IPS DF 19.7 (cell line): ENCODE results near the gene CPNE8.

ENCODE experiments used
- DNase-seq: peaks from one replicate; pipeline ENCODE4 v3.0.0-alpha.2; 2013; ENCODE audit warnings: low read depth, low spot score

The CPNE8 gene

DNA sequence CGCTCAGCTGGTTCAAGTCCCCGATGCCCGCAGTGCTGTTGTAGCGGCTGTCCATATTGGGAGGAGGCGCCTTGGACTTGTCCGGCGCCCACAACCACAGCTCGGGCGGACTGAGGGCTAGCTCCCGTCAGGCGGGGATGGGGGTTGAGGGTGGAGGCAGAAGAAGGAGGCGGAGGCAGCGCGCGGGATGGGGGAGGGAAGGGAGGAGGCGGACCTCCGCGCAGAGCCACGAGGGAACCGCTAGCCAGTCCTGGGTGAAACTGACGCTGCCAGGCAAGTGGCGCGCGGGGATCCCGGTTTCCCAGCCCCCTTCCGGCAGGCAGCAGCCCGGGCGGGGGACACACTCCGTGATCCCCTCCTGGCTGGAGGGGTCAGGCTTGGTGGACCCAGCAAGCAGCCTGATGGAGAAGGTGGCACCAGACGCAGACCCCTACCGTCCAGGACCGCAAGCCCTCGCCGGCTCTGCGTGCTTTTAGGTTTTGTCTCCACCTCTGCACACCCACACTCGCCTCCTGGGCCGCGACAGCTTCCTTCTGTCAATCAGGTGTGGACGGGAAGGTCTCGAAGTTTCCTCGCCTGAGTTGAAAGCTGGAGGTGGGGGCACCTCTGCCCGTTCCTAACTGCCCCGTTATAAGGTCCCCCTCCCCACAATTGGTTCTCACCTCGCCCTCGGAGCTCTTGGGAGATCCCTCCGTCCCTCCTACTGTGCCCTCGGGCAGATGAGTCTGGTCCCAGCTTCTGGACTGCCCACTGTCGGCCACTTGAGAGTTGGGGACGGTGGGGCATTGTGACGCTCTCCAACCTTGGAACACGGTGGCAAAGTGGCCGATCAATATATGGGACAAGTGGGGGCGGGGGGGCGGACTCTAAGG, at the start of gene CPNE8:
CPNE8 (minus strand) TSS at position 112 of the 872 bp plus-strand sequence; CDS start at position 55, 57 bp downstream.
- DNase-seq, result no peak

DNA sequence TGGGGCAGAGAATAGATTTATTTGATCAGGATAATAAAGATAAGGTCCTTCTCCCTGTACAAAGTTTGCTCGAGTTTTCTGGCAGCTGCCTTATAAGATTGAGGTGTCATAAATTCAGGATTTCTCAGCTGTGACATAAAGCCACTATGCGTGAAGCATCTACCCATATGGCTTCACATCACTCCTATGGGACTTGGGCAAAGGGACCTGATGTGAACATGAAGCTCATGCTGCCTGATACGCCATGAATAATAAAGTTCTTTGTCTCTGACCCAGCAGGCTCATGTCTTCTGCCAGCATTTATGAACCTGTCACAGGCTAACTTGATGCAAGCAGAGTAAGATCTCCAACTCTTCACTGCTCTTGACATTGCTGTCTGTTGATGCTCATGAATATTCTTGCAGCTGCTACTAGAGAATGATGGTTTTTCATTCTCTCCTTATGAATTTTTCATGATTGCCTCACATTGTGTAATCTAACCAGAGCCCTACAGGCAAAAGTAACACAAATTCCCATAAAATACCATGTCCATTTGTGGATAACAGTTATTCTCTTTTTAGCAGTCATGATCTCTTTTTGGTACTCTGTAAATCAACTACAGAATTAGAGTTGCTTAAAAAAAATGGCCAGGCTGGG, 49.0 kb upstream of the CPNE8 start:
- DNase-seq, result no peak

DNA sequence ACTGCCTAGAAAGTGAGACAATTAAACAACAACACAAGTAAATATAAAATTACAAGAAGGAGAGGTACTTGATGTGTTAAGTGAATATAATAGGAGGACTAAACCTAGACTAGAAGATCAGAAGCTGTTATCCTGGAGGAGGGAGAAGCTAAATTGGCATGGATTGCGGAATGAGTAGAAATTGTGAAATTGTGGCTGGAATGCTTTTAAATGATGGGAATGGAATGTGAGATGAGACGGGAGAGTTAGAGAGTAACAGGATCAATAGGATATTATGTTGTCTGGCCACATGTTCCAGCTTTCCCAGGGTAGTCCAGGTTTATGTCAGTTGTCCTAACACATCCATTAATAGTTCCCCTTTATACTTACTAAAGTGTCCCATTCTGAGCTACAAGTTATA, 44.0 kb upstream of the CPNE8 start:
- DNase-seq, result no peak

DNA sequence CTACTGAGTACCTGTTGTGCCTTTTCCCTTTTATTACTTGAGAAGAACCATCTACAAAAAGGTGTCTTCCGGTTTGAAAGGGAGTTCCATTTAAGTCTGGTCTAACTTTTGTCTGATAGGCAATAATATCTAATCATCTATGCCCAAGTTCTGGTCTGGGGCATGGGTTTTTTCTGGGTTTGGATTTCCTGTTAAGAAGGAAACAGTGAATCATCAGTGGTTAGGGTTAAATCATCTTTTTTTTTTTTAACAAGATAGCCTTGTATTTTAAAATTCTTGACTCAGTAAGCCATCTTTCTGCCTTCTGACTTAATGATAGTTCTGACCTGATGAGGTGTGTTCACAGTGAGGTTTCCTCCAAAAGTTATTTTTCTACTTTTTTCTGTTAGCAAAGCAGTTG, 29.3 kb upstream of the CPNE8 start:
- no peak for DNase-seq

DNA sequence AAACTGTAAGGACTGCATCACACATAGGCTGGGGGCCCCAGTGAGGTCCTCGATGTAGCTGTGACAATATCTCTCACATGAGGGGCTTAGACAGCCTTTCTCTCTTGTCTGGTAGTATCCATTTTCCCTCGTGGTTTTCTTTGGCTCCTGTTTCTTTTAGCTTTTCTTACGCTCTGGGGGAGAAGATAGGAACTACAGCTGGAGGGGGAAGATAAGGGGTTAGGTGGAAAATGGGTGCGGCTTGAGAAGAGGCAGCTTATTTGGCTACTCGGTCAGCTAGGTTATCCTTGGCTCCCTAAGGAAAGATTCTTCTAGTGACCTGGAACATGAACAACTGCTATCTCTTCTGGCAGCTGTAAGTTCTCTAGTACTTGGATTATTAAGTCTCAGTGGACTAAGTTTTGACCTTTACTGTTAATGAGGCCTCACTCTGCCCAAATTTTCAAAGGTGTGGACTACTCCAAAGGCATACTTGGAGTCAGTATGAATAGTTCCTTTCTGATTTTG, 28.7 kb upstream of the CPNE8 start:
- DNase-seq, result no peak

DNA sequence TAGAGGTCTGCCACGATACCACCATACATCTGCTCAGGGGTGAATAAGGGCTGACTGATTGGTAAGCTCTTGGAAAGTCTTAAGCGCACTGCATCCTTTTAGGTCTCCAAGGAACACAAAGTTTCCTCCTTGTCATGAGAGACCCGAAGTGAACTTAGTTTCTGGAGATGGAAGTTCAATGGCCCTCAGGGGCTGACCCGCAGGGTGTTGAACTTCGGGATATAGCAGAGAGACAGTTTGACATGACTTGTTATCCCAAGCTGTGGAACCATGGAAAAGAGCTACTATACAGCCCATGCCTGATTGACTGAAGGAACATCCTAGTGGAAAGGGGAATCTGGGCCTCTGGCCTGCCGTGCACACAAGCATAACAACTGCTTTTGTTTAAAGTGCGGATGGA, 26.9 kb upstream of the CPNE8 start:
- DNase-seq, result no peak

DNA sequence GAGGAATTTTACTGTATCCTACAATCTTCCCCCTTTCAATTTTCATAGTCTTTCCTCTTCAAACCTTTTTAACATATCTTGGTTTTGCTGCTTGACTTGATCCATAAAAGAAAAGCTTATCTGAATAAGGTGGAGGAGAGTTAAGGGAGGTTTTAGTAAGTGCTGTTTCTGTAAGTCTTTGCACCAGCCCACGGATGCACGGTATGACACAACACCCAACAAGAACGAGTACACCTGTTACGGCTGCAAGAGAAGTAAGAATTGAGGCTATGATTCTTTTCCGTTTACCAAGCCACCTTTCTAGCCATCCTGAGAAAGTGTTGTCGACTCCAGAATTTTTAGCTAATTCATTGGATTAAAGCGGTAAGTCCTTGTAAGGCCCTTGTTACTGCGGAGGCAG, 26.1 kb upstream of the CPNE8 start:
- no peak for DNase-seq

DNA sequence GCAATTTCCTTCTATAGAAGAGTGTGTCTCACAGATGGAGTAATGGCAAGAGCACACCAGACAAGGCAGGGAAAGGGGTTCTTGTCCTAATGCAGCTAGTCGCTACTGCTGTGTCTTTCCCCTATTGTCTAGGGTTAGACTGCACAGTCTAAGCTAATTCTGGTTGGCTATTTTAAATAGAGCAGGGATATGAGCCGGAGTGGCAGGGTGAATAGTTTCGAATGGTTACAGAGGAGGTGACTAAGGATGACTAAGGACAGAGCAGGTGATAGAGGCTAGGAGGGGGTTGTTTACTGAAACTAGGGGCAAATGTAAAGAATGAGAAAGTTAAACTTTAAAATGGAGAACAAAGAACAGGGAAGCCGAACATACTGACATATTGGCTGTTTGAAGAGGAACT, 25.6 kb upstream of the CPNE8 start:
- no peak for DNase-seq

DNA sequence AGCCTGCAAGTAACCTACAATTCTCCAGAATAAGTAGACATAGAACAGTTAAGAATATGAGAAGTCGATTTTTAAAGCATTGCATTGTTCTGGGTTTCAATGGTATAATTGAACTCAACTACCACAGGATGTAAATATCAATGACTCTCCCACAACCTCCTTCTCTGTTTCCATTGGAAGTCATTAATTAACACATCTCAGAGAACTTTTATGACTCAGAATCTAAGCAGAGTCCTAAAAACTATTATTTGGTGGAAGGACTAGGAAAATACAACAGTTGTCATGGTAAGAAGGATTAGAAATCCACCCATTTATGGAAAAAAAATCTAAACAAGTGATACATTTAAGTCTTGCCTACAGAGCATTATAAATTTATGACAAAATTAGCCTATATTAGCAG, 21.1 kb upstream of the CPNE8 start:
- no peak for DNase-seq

DNA sequence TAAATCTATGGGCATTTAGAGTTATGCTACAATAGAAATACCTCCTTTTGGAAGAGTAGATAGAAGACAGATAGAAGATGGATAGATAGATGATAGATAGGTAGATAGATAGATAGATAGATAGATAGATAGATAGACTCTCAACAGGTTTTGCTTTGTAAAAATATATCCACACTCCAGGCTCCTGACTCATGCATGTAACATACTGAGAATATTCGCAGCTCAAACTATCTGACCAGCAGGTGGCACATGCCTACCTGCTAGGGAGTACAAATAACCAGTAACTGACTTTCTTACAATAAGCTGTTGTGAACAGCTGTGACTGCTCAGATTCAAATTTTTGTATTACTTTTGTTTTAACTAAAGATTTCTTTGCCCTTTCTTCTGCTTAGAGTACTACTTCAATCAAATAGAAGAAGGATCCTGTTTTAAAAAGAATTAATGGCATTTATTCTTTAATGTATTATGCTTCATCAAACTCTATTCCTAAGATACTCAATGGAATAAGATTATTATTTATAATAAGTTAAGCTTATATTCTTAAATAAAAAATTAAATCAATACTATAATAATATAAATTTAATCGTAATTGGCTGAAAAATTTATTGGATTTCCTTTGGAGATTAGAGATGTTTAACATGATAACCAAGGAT, 15.8 kb upstream of the CPNE8 start:
- no peak for DNase-seq

DNA sequence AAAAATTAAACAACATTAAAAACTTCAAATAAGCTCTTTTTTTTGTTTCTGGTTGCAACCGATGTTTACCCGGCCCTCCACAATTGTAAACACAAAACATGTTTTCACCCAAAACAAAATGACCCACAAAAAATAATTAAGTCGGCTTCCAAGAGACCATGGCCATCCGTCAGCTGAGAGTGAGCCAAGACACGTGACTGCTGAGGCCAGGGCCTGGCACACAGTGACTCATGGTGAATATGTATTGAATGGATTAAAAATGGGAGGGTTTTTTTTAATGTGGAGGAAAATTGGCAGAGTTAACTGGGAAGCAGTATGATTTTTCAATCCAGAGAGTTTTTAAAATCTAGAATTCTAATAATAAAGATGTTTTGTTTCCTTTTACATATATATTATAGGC, 13.8 kb upstream of the CPNE8 start:
- DNase-seq, result no peak

DNA sequence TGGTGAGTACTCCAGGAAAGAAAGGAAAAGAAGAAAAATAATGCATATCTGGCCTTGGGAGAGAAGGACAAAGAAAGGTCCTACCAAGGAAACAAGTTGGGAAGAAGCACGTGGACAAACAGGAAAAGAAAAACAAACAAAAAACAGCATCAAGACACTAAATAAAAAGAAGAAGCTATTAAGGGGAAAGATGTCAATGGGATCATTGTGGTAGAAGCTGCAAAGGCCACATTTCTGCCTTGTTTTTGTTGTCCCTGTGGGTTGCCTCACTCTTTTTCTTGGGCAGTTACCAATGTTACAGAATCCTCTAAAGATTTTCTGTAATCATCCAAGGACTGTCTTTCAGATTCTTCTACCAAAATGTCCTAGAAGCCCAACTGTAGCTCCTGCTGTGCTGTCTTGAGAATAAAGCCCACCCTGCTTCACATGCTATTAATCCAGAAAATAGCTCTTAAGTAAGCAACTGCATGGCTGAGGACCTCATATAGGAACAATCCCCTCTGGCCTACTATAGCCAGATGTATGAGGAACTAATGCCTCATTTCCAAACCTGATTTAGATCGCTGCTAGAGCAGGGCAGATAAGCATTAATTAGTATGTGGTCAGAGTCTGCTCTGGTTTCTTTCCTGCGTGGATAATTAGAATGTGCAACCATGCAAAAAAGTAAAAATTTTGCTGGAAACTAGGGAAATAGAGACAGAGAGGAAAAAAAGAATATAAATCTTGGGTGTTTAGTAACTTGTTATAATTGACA, 10.2 kb upstream of the CPNE8 start:
- DNase-seq, result no peak

DNA sequence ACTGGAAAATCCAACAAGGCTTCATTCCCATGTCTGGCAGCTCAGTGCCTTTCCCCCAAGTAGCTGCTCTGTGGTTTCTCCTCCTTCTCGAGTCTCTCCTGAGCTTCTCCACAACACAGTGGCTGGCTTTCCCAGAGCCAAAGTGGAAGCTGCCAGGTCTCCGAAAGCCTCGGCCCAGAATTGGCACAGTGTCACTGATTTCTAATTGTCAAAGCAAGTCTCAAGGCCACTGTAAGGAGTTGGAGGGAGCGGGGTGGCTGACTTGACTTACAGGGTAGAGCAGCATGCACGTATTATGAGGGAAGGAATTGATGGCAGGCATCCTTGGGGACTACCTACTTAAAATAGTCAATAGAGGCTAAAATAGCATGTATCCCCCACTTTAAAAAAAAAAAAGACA, 6.7 kb upstream of the CPNE8 start:
- no peak for DNase-seq

DNA sequence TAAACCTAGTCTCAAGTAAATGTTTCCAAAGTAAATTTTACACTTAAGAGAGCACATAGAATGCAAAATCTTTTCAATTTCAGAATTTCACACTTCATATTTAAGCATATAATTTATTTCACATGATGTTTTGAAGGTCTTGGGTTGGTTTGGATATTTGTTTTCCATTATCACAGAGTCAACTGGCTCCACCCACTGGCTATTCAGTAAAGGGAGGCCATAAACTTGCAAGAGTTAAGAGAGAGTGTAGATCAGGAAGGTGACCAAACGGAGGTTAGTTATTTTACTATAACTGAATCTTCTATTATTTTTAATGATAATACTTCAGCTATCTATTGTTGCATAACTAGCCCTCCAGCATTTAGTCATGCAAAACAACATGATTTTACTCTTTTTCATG, 6.2 kb upstream of the CPNE8 start:
- DNase-seq, result no peak

DNA sequence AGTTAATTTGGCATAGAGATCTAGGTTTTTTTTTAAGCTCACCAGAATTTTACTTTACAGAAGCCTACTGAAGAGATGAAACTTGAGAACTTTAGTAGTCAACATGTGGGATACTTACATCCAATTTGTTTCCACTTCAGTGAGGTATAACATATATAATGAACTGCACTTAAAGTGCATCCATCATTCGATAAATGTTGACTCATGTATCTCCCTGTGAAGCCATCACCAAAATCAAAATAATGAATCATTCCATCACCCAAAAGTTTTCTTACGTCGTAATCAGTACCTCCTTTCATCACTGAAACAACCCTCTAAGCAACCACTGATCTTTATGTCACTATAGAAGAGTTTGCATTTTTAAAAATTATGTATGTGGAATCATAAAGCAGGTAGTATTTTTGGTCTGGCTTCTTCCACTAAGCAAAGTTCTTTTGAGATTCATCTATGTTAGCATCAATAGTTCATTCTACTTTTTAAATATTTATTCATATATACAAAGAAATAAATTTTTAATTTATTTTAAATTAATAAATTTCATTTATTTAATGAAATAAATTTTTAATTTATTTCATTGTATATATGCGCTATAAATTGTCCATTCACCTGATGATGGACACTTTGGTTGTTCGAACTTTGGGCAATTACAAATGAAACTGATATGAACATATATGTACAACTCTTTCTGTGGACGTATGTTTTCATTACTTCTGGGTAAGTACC, 2.0 kb upstream of the CPNE8 start:
- DNase-seq, result no peak

DNA sequence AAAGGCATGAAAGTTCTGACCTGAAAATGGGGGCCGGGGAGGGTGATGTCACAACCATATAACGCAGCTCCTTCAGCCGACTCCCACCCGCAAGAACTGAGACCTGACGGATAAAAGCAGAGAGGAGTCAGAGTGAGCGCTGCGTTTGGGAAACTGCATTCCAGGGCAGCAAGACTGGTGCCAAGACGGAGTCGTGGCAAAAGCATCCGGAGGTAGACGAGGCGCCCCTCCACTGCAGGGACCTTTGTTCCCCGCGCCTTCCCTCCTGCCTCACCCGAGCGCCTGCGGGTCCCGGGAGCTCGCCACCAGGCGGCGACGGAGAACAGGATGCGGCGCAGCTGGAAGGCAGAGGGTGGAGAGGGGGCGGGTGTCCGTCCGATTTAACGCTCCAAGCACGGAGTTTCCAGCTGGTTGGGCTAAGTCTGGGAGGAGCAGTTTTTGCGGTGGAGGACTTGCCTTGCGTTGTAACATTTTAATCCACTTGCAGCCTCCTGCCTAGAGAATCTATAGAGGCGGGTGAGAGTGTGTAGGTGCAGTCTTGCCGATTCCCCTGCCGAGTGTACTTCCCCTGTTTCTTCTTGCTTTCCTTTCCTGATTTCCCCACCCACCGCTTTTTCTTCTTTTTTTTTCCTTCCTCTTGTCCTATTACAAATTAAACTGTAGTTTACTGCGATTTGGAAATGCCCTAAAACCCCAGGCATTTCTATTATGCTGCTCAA, 1.2 kb upstream of the CPNE8 start:
- DNase-seq, result no peak

DNA sequence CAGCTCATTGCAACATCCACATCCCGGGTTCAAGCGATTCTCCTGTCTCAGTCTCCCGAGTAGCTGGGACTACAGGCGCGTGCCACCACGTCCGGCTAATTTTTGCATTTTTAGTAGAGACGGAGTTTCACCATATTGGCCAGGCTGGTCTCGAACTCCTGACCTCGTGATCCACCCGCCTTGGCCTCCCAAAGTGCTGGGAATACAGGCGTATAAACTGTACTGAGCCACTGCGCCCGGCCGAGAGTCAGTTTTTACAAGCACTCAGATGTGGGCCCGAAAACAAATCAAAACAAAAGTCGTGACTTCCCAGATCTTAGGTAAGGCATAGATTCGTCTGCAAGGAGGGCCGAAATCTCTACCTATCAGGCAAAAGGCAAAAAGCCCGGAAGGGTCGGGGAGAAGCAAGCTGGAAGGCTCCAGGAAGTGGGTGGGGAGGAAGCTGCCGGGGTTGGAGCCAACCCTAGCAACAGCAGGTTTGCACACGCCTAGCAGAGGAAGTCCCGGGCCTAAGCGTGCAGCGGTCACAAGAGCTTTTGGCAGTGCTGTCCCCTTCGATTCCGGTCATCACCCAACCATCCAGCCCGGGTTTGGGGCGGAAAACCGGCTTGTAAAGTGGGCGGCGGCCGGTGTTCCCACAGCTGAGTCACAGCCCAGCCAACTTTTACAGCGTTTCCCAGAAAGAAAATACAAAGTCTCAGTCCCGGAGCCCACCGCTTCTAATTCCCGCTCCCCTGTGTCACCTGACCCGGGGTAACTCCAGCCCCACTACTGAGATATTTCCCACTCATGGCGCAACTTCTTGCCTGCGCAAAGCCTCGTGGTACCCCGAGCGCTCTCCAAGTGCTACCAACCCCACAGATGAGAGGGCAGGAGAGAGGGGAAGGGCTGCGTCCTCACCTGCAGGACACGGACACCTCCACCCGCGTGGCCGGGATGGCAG, 583 bp downstream of the CPNE8 start:
- no peak for DNase-seq

DNA sequence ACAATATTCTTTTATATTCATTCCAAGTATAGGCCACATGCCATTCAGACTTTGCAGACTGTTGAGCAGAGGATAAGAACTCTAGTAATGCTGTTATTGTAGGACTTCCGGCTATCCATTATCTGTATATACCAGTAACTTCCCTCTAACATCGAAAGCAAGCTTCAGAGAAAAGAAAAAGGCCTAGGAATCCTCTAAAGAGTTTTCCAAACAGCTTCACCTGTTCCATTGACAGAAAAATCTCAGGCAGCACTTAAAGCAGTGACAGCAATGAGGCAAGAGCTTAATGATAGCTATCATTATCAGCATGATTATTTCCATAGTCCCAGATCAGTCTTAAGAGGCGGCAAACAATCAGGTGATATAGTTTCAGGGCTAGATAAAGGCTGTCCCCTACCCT, 1.8 kb downstream of the CPNE8 start:
- no peak for DNase-seq

DNA sequence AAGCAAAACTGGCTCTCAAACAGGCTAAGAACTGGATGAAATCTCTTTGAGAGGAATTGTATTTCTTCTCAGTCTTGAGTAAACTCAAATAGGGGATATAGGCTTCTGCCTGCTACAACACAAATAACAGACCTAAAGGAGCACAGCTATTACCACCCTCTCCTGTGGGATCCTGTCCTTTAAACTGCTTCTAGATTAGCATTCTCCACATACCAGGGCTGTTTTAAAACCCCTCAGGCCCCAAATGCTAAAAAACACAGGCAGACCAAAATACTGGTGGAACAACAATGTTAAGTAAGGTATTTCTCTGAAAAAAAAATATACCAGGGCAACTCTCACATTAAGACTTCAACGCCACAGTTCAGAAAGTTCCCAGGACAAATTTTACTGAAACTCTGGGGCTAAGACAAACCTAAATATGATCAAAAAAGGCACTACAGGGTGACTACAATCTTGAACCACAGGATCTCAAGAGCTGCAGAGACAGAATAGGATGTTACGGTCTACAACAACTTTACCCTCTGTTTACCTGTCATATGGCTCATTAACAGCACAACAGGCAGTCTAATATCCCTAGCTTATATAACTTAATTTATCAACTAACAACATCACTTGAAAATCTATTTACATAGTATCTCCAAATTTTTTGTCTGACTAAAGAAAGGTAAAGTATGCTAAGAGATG, 7.2 kb downstream of the CPNE8 start:
- DNase-seq, result no peak
